Gastroesophageal sphincter (tissue), 4 donors: Measurements from ENCODE around the gene PLXNB3. TPM values are rescaled to one million over a fixed set of nuclear protein-coding genes. Genes with fewer than 3 reads are reported as not detected.
A peak's percentile ranks its signal among the peaks of the same experiment; 100 is the strongest.

ENCODE experiments used
- ATAC-seq: fragments of 150-250 bp; one replicate; pipeline ENCODE4 v1.9.1; 2016; ENCODE audit warnings: mild to moderate bottlenecking, moderate library complexity
- H3K27ac ChIP-seq, 4 donors: fragments of 200-600 bp; sonication (generic) in 3 of 4; 1 replicate in 3 of 4; 2 replicates in 1 of 4; pipeline ENCODE4 v1.5.1; 2016 to 2019
- H3K27me3 ChIP-seq: fragments of 200-600 bp; sonication (generic); one replicate; pipeline ENCODE4 v1.5.1; 2019
- H3K36me3 ChIP-seq, 2 donors: fragments of 200-600 bp; sonication (generic); one replicate each; pipeline ENCODE4 v1.5.1; 2019; ENCODE audit warnings: control low read depth in 1 of 2
- H3K4me1 ChIP-seq, 3 donors: fragments of 200-600 bp; sonication (generic); 1 replicate in 2 of 3; 2 replicates in 1 of 3; pipeline ENCODE4 v1.5.1; 2016 to 2019; ENCODE audit warnings: control low read depth in 2 of 3
- H3K4me3 ChIP-seq, 2 donors: fragments of 200-600 bp; sonication (generic); one replicate each; pipeline ENCODE4 v1.5.1; 2019; ENCODE audit warnings: mild to moderate bottlenecking in 1 of 2, moderate library complexity in 1 of 2
- H3K9me3 ChIP-seq, 3 donors: fragments of 200-600 bp; sonication (generic); one replicate each; pipeline ENCODE4 v1.5.1; 2017 to 2019; ENCODE audit warnings: control low read depth in 2 of 3
- CTCF ChIP-seq, 4 experiments: fragments of 200-600 bp in 2 of 4; fragments of 450-650 bp in 2 of 4; sonication (generic) in 1 of 4; IDR thresholded peaks; one replicate each; pipeline ENCODE4 v1.5.1; 2017 to 2019; ENCODE audit warnings: antibody characterized with exemption in 4 of 4, mild to moderate bottlenecking in 2 of 4, moderate library complexity in 2 of 4
- EP300 ChIP-seq: sonication (generic); formaldehyde crosslinking; IDR thresholded peaks from one replicate; pipeline ENCODE4 v1.6.1; 2017; ENCODE audit warnings: antibody characterized with exemption, mild to moderate bottlenecking
- POLR2A ChIP-seq, 2 donors: fragments of 450-650 bp; IDR thresholded peaks; one replicate each; pipeline ENCODE4 v1.6.1; 2017; ENCODE audit warnings: antibody characterized with exemption in 2 of 2, mild to moderate bottlenecking in 2 of 2, moderate library complexity in 1 of 2
- POLR2AphosphoS5 ChIP-seq: sonication (generic); formaldehyde crosslinking; IDR thresholded peaks from one replicate; pipeline ENCODE4 v1.6.1; 2017; ENCODE audit warnings: antibody characterized with exemption
- WGBS, 2 donors: methylation state at CpG; one replicate each; pipeline ENCODE4 v1.1.5; 2018; ENCODE audit warnings: low coverage in 1 of 2; 5-methylcytosine and 5-hydroxymethylcytosine counted together
- total RNA-seq, 4 donors: library from RNA; depleted of rRNA; stranded (reverse); fragments of >200 nt; gene quantifications; one replicate each; pipeline ENCODE4 v1.1.0, GENCODE V29; 2016

The PLXNB3 gene
- total RNA-seq, 4 donors from 2014 or later, result 9.2 to 19.2 (median 16.8) TPM

DNA sequence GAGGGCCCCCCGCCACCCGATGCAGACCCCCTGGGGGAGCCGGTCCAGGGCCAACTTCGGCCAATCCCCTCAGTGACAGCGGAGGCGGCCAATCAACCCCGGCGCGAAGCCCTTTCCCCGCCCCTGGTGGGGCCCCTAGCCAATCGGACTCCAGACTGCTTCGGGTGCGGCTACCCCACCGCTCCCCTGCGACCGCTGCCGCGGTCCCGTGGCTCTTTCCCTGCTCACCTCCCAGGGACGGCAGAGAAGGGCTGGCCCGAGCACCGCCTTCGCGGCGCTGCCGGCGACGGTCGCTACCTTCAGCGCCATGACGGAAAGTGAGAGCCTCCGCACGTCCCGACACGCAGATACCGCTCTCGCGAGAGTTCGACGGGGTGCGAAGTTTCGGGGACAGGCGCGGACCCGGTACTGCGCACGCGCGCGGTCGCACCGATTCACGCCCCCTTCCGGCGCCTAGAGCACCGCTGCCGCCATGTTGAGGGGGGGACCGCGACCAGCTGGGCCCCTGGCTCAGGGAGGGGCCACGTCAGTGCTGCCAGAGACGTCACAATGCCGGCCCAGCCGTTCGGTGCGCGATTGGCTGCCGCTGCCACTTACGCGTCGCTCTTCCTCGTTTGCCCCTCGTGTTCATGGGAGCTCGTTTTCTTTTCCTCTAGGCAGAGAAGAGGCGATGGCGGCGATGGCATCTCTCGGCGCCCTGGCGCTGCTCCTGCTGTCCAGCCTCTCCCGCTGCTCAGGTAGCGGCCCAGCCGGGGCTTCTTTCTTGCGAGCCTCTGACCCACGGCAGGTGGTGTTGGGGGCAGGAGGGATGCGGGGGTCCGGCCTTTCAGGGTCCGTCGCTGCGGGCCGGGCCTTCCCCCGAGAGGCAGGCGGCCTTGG, 30.2 kb downstream of the PLXNB3 start, which contains the start of the genes IDH3G and SSR4:
Gene IDH3G, minus strand, starts transcription at position 358 of the 879 bp plus-strand sequence. Its CDS starts 49 bp downstream, at position 309.
Gene SSR4, plus strand, starts transcription at position 651 of the 879 bp plus-strand sequence. Its CDS starts 20 bp downstream, at position 671.
- ATAC-seq, result peak; percentile 95

DNA sequence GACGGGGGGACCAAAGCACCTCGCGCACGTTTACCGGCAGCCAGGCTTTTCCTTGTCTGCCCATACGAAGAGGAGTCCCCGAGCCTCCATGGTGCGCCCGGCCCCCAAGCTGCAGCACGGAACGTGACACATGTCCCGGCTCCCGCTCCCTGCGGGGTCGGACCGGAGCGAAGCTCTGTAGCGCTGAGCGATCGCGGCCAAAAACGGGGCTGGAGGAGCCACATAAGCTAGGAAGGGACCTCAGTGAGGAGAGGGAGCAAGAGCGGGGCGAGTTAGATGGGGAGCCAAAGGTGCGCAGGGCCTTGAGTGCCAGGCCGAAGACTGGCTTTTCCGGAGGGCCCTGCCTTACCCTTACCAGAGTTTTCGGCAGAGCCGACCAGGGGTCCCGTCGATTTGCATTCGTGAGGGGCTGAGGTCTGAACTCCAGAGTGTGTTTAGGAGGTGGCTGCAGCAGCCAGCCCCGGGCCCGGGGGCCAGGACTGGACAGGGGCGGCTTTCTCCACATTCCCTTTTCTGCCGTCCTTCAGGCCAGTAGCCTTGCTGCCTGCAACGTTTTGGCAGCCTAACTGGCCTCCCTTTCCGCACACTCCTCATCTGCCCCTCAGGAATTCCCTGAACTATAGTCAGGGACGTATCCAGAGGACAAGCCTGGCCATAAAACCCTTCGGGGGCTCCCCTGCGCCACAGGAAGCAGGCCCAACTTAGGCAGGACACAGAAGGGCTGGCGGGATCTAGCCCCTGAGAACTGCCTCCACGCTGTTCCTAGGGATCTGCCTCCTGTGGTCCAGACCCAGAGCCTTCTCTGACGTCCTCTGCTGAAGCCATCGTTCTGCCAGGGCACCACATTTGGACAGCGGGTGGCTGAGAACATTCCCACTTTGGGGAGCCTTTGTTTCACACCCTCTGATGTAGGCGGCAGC, 31.1 kb downstream of the PLXNB3 start:
- H3K36me3 ChIP-seq, result peaks cover 0 to 35% of the 10 kb centered on the region in 2 donors
- WGBS, 2 donors, result no CpG with 5 or more reads among the region's 47 CpGs
- peak; percentile 1 for ATAC-seq
- no peaks in the 10 kb centered on the region for H3K9me3 ChIP-seq
- peaks cover 0 to 54% (median 9%) of the 10 kb centered on the region in 3 donors for H3K4me1 ChIP-seq
- peak overlapping the region; percentile 87 to 96 (median 94) for H3K27ac ChIP-seq
- peak overlapping the region; percentile 66 to 73 for H3K4me3 ChIP-seq
- TF ChIP-seq EP300, result no peak
- TF ChIP-seq POLR2AphosphoS5, result no peak
- no peak for TF ChIP-seq POLR2A (IDR thresholded peaks at IDR 0.05)
- no peak for TF ChIP-seq CTCF (IDR thresholded peaks at IDR 0.05)
- H3K27me3 ChIP-seq, result no peaks in the 10 kb centered on the region

More for the DNA sequence above, 30.2 kb downstream of the PLXNB3 start, which contains the start of the genes IDH3G and SSR4:
- H3K36me3 ChIP-seq, result peaks cover 0 to 41% of the 10 kb centered on the region in 2 donors
- H3K4me3 ChIP-seq, result peak within 1 kb of the TSS; percentile 66 to 73
- peak within 1 kb of the TSS; percentile 92 to 96 (median 94) for H3K27ac ChIP-seq
- TF ChIP-seq EP300 (no peak), POLR2A (IDR thresholded peaks at IDR 0.05) (peak; percentile 49 to 50), POLR2AphosphoS5 (peak; percentile 32)
- H3K9me3 ChIP-seq, result no peaks in the 10 kb centered on the region
- no peaks in the 10 kb centered on the region for H3K27me3 ChIP-seq
- peaks cover 0 to 54% (median 9%) of the 10 kb centered on the region in 3 donors for H3K4me1 ChIP-seq
- WGBS, 2 donors, result 18% methylated on average over 12 of the region's 92 CpGs; no CpG with 5 or more reads in 1 of the 2 donors

GRCh38 chrX:153797415-153798015, 33.5 kb downstream of the PLXNB3 start:
- TF ChIP-seq POLR2AphosphoS5 (no peak), CTCF (IDR thresholded peaks at IDR 0.05) (no peak), POLR2A (IDR thresholded peaks at IDR 0.05) (no peak), EP300 (no peak)
- no CpG with 5 or more reads among the region's 15 CpGs for WGBS, 2 donors
- Histone ChIP-seq H3K4me3 (no peak overlapping the region), H3K4me1 (peaks cover 0 to 34% (median 8%) of the 10 kb centered on the region in 3 donors), H3K27me3 (no peaks in the 10 kb centered on the region), H3K27ac (no peak overlapping the region), H3K36me3 (peaks cover 0 to 29% of the 10 kb centered on the region in 2 donors), H3K9me3 (no peaks in the 10 kb centered on the region)
- no peak for ATAC-seq

- peaks cover 0 to 40% of the 10 kb centered on the region in 2 donors for H3K36me3 ChIP-seq
- H3K27ac ChIP-seq, result no peak overlapping the region
- WGBS, 2 donors, result 83% methylated on average over 1 of the region's 5 CpGs; no CpG with 5 or more reads in 1 of the 2 donors
- H3K27me3 ChIP-seq, result no peaks in the 10 kb centered on the region
- no peak for ATAC-seq
- peaks cover 0 to 24% (median 0%) of the 10 kb centered on the region in 3 donors for H3K4me1 ChIP-seq
- no peak for TF ChIP-seq POLR2A (IDR thresholded peaks at IDR 0.05)
- TF ChIP-seq EP300, result no peak
- no peak for TF ChIP-seq CTCF (IDR thresholded peaks at IDR 0.05)
- no peak for TF ChIP-seq POLR2AphosphoS5
- no peaks in the 10 kb centered on the region for H3K9me3 ChIP-seq
- no peak overlapping the region for H3K4me3 ChIP-seq
These were observed 35.3 kb downstream of the PLXNB3 start for GRCh38 chrX:153799326-153799725.
